K562 (cell line): Measurements from ENCODE around the gene CLEC3A. TPM values are rescaled to one million over a fixed set of nuclear protein-coding genes. Genes with fewer than 3 reads are reported as not detected.

Experiments
- ATAC-seq: fragments of 200-7000 bp; cut with Tn5 transposase; 3 replicates; pipeline ENCODE4 v1.9.1; 2020; ENCODE audit warnings: moderate library complexity
- BruUV-seq: library from RNA; stranded (reverse); fragments of 400-500 nt; replicated peaks from 2 replicates; lab custom pipeline; 2021; lab: Mats Ljungman, UMichigan
- CTCF ChIA-PET: fragments of 300-600 bp; formaldehyde crosslinking; extraction: SDS; loops from one replicate; lab custom pipeline; 2021; ENCODE audit warnings: low intra/inter-chr PET ratio; lab: Yijun Ruan, JAX
- POLR2A ChIA-PET: fragments of 300-600, 350-650 bp; sonication (Branson Sonifier 250); formaldehyde crosslinking; extraction: SDS; loops from one replicate; lab custom pipeline; 2021; ENCODE audit warnings: antibody characterized with exemption, inconsistent platforms; lab: Yijun Ruan, JAX
- DNase-seq, 4 experiments: peaks; one replicate each; pipeline versions ENCODE4 v3.0.0 to v3.0.0-alpha.2; 2011 to 2018; ENCODE audit warnings: low spot score in 3 of 4, mixed read lengths in 3 of 4; ENCODE audit errors: extremely low read depth in 1 of 4
- FAIRE-seq: peaks from 2 replicates; lab custom pipeline; 2011; peaks lifted over from hg19 to GRCh38; lab: Jason Lieb, UNC
- H2AFZ ChIP-seq: 2 replicates; pipeline ENCODE4 v1.6.0; 2011; ENCODE audit warnings: low read depth, low read length, control low read depth, inconsistent platforms
- H3K27ac ChIP-seq: fragments of 200-600 bp; 3 replicates; pipeline ENCODE4 v1.8.0; 2011; ENCODE audit warnings: low read depth, mild to moderate bottlenecking, control low read depth, inconsistent platforms, low read length, moderate library complexity, mixed read lengths; ENCODE audit errors: extremely low read depth
- H3K27me3 ChIP-seq, 2 experiments: fragments of 300-600 bp in 1 of 2; 2 replicates in 1 of 2; 3 replicates in 1 of 2; pipeline versions ENCODE4 v1.6.0 to v1.8.0; 2011; ENCODE audit warnings: inconsistent platforms in 2 of 2, low read length in 2 of 2, mild to moderate bottlenecking in 1 of 2, mixed read lengths in 1 of 2, moderate library complexity in 1 of 2; ENCODE audit not compliant: control insufficient read depth in 2 of 2, insufficient read depth in 2 of 2
- H3K36me3 ChIP-seq: fragments of 300-600 bp; 3 replicates; pipeline ENCODE4 v1.8.0; 2011; ENCODE audit warnings: mild to moderate bottlenecking, low read length, inconsistent platforms; ENCODE audit not compliant: control insufficient read depth, insufficient read depth
- H3K4me1 ChIP-seq, 2 experiments: fragments of 200-600 bp in 1 of 2; replicated peaks in 1 of 2; 2 replicates in 1 of 2; 3 replicates in 1 of 2; pipeline versions ENCODE4 v1.5.1 to v1.8.0; 2011; ENCODE audit warnings: inconsistent platforms in 2 of 2, low read length in 2 of 2, mild to moderate bottlenecking in 1 of 2, mixed read lengths in 1 of 2, moderate library complexity in 1 of 2; ENCODE audit not compliant: control insufficient read depth in 2 of 2, insufficient read depth in 2 of 2
- H3K4me2 ChIP-seq: 2 replicates; pipeline ENCODE4 v1.6.1; 2011; ENCODE audit warnings: low read length, control low read depth, inconsistent platforms, mixed read lengths; ENCODE audit not compliant: insufficient read depth
- H3K4me3 ChIP-seq: fragments of 200-600 bp; sonication (generic), shearing (Covaris generic); 2 replicates; pipeline ENCODE4 v1.5.1; 2016; ENCODE audit warnings: control low read depth, inconsistent platforms
- H3K79me2 ChIP-seq: fragments of 200-600 bp; 3 replicates; pipeline ENCODE4 v1.8.0; 2011; ENCODE audit warnings: low read length, inconsistent platforms; ENCODE audit not compliant: control insufficient read depth, insufficient read depth
- H3K9ac ChIP-seq, 2 experiments: 2 replicates each; pipeline versions ENCODE4 v1.6.0 to v1.6.1; 2011; ENCODE audit warnings: low read depth in 2 of 2, low read length in 2 of 2, control low read depth in 1 of 2, inconsistent platforms in 1 of 2, mild to moderate bottlenecking in 1 of 2, mixed read lengths in 1 of 2; ENCODE audit not compliant: insufficient read depth in 1 of 2
- H3K9me1 ChIP-seq: one replicate; pipeline ENCODE4 v1.6.0; 2011; ENCODE audit warnings: inconsistent platforms, mild to moderate bottlenecking, low read length, moderate library complexity; ENCODE audit not compliant: control insufficient read depth, insufficient read depth
- H3K9me3 ChIP-seq: replicated peaks from 2 replicates; pipeline ENCODE4 v1.5.1; 2011; ENCODE audit warnings: low read depth, low read length, inconsistent platforms; ENCODE audit not compliant: control insufficient read depth, insufficient read depth
- H4K20me1 ChIP-seq: replicated peaks from 2 replicates; pipeline ENCODE4 v1.6.1; 2011; ENCODE audit warnings: low read length, inconsistent platforms, mixed read lengths; ENCODE audit not compliant: control insufficient read depth, insufficient read depth
- ARID2 ChIP-seq: fragments of 450-650 bp; IDR thresholded peaks from 2 replicates; pipeline ENCODE4 v1.6.1; 2017; ENCODE audit warnings: antibody characterized with exemption, mild to moderate bottlenecking
- BMI1 ChIP-seq: fragments of 150-350 bp; IDR thresholded peaks from 2 replicates; pipeline ENCODE4 v1.6.1; 2014; ENCODE audit warnings: low read length
- CBFA2T3 ChIP-seq: fragments of 450-650 bp; IDR thresholded peaks from 2 replicates; pipeline ENCODE4 v1.6.1; 2017
- CCAR2 ChIP-seq: fragments of 200-400 bp; formaldehyde crosslinking; IDR thresholded peaks from 2 replicates; pipeline ENCODE4 v1.6.1; 2017; ENCODE audit warnings: mild to moderate bottlenecking, low read depth, low read length
- DNMT1 ChIP-seq: fragments of 450-650 bp; IDR thresholded peaks from 2 replicates; pipeline ENCODE4 v1.6.1; 2016; ENCODE audit warnings: antibody characterized with exemption, mild to moderate bottlenecking
- KDM1A ChIP-seq, 2 experiments: fragments of 450-650 bp; IDR thresholded peaks; 2 replicates each; pipeline ENCODE4 v1.6.1; 2016; ENCODE audit warnings: mild to moderate bottlenecking in 2 of 2
- NFE2L1 ChIP-seq: fragments of 450-650 bp; IDR thresholded peaks from 2 replicates; pipeline ENCODE4 v1.6.1; 2016; ENCODE audit warnings: missing genetic modification characterization, low read depth, mild to moderate bottlenecking, missing compliant biosample characterization, moderate library complexity, borderline replicate concordance
- POLR3A ChIP-seq: IDR thresholded peaks from 2 replicates; pipeline ENCODE4 v1.6.1; 2011; ENCODE audit warnings: borderline replicate concordance, mild to moderate bottlenecking, moderate library complexity; ENCODE audit not compliant: insufficient read length, insufficient read depth; ENCODE audit errors: extremely low read depth
- SREBF1 ChIP-seq: fragments of 150-350 bp; IDR thresholded peaks from 2 replicates; pipeline ENCODE4 v1.6.1; 2014; ENCODE audit warnings: antibody characterized with exemption, low read depth, low read length, borderline replicate concordance
- TBL1XR1 ChIP-seq, 2 experiments: IDR thresholded peaks; 2 replicates each; pipeline ENCODE4 v1.6.1; 2012; ENCODE audit warnings: improper control_type of control experiment in 2 of 2, low read length in 2 of 2, mild to moderate bottlenecking in 1 of 2
- TCF7 ChIP-seq: sonication (generic); IDR thresholded peaks from 2 replicates; pipeline ENCODE4 v1.6.1; 2016; ENCODE audit warnings: antibody characterized with exemption, borderline replicate concordance
- TCFL5 ChIP-seq: fragments of 250-450 bp; sonication (Bioruptor Pico); conservative IDR thresholded peaks from 2 replicates; pipeline ENCODE4 v1.6.1; 2021; ENCODE audit warnings: mild to moderate bottlenecking, moderate library complexity, matching md5 sums
- THRAP3 ChIP-seq: fragments of 450-650 bp; IDR thresholded peaks from 2 replicates; pipeline ENCODE4 v1.6.1; 2016; ENCODE audit warnings: mild to moderate bottlenecking, inconsistent platforms, borderline replicate concordance
- ZNF124 ChIP-seq: sonication (generic); formaldehyde crosslinking; IDR thresholded peaks from 2 replicates; pipeline ENCODE4 v1.8.1; 2022; ENCODE audit warnings: missing genetic modification reagents
- ZNF253 ChIP-seq: fragments of 250-450 bp; sonication (Bioruptor Pico); conservative IDR thresholded peaks from 2 replicates; pipeline ENCODE4 v1.6.1; 2021; ENCODE audit warnings: mild to moderate bottlenecking
- WGBS: fragments of 100-300 bp; shearing (Covaris generic); methylation state at CpG from one replicate; pipeline ENCODE4 v1.1.6; 2016; ENCODE audit warnings: low coverage, mixed read lengths; ENCODE audit not compliant: insufficient coverage; ENCODE audit errors: missing lambda C conversion rate; 5-methylcytosine and 5-hydroxymethylcytosine counted together
- in situ Hi-C: fragments of 300-500 bp; cut with MboI; formaldehyde crosslinking; loops from 4 replicates; pipeline ENCODE4 v1.15.0; 2018; ENCODE audit warnings: inconsistent platforms, mixed read lengths
- intact Hi-C: fragments of 100-400 bp; cut with micrococcal nuclease; formaldehyde crosslinking; loops from 2 replicates; pipeline ENCODE4 v1.14.2; 2022
- polyA plus RNA-seq, 8 experiments: library from polyadenylated mRNA; depleted of rRNA in 4 of 8; stranded (reverse) in 5 of 8; unstranded in 3 of 8; fragments of >200 nt; fragmentation: Nextera tagmentation in 2 of 8; fragmentation: Illumina TruSeq in 1 of 8; extraction: Ambion mirVana in 2 of 8; extraction: Trizol in 1 of 8; gene quantifications; 2 replicates each; pipeline versions ENCODE4 v1.2.1 to v1.2.3, GENCODE V29; 2011 to 2014; ENCODE audit warnings: inconsistent platforms in 1 of 8, missing spikeins in 1 of 8
- total RNA-seq, 7 experiments: library from RNA; depleted of rRNA in 6 of 7; stranded (reverse); fragments of >200 nt in 6 of 7; fragmentation: Illumina TruSeq in 2 of 7; extraction: Trizol in 2 of 7; gene quantifications; 2 replicates each; pipeline versions ENCODE4 v1.2.1 to v1.2.3, GENCODE V29; 2011 to 2021; ENCODE audit warnings: low replicate concordance in 1 of 7
- TF ChIP-seq, protein P1 (sequence below), 3 experiments: fragments of 200-800 bp in 1 of 3; sonication (Bioruptor generic) in 1 of 3; sonication (generic) in 1 of 3; formaldehyde crosslinking in 1 of 3; IDR thresholded peaks; 2 replicates each; pipeline versions ENCODE4 v1.6.1 to v1.8.0; 2016 to 2022; ENCODE audit warnings: mild to moderate bottlenecking in 2 of 3, missing compliant biosample characterization in 2 of 3, missing genetic modification characterization in 2 of 3, missing genetic modification reagents in 1 of 3
- TF ChIP-seq, protein P2 (sequence below): fragments of 150-350 bp; conservative IDR thresholded peaks from 2 replicates; pipeline ENCODE4 v1.6.1; 2014; ENCODE audit warnings: low read length

Gene CLEC3A
- total and polyA plus RNA-seq, 9 of the 15 experiments (the other 6 are each of a cell fraction or from before 2014, with no cell fraction given): not detected

DNA sequence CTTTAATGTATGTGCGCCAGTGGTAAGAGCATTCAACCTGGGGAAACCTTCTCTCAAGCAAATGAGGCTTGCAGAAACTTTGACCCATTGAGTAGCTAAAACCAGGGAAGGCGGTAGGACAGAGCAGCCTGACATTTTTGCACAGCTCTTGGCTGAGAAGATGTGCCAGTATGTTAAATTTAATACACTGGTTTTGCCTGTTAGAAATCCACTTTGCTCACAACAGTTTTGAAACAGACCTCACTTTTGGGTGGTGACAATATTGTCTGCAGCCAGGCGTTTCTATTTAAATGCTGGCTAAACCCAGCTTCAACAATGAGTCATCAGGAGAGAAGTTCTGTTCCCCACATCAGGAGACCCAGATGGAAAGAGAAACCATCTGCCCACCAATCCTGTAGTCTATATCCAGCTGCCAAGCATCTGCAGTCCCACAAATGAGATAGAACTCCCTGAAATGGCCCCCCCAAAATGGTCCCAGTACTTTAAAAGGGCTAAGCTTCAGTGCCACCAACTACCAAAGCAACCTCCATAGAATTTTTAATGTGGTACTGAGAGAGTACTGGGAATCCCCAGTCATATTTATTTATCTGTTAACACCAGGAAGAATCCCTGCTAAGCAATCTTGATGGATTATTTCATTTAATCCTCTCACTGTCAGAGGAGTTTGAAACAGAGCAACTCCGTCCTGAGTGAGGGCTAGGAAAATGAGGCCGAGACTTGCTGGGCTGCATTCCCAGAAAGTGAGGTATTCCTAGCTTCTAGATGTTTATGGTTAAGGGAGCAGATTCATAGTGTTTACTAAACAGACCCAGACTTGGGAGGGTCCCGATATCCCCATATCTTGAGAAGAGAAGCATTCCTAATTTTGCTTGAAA lies 29.0 kb upstream of the CLEC3A start:
- no TSS peak for BruUV-seq
- in situ Hi-C loops: no loop called here
- 1% methylated on average over 6 of the region's 6 CpGs for WGBS
- H3K27ac ChIP-seq: no peak overlapping the region
- no peak for FAIRE-seq
- H3K9ac ChIP-seq: no peak overlapping the region
- ChIA-PET CTCF (no interaction called here), POLR2A (no interaction called here)
- H3K4me1 ChIP-seq: no peaks in the 10 kb centered on the region
- H3K79me2 ChIP-seq: no peaks in the 10 kb centered on the region
- no peaks in the 10 kb centered on the region for H3K36me3 ChIP-seq
- DNase-seq: no peak
- intact Hi-C loops: no loop called here
- no peak overlapping the region for H2AFZ ChIP-seq
- no peak overlapping the region for H3K4me2 ChIP-seq
- H3K27me3 ChIP-seq: no peaks in the 10 kb centered on the region
- H3K4me3 ChIP-seq: no peak overlapping the region
- no peaks in the 10 kb centered on the region for H3K9me1 ChIP-seq
- TF ChIP-seq NFE2L1 (tag) (no peak), CCAR2 (no peak), TBL1XR1 (IDR thresholded peaks at IDR 0.05; ENCODE audit: low read length in 2 of 2) (no peak), SREBF1 (no peak), BMI1 (no peak), THRAP3 (no peak), CBFA2T3 (no peak), POLR3A (no peak), ZNF124 (CRISPR knock-in tag) (no peak), DNMT1 (no peak), TCF7 (no peak), KDM1A (IDR thresholded peaks at IDR 0.05) (no peak), TCFL5 (CRISPR knock-in tag) (no peak), ARID2 (no peak), ZNF253 (no peak)
- TF ChIP-seq, protein P1, sequence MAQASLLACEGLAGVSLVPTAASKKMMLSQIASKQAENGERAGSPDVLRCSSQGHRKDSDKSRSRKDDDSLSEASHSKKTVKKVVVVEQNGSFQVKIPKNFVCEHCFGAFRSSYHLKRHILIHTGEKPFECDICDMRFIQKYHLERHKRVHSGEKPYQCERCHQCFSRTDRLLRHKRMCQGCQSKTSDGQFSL (CRISPR knock-in tag; IDR thresholded peaks at IDR 0.05): no peak
- TF ChIP-seq, protein P1 (tag; IDR thresholded peaks at IDR 0.05): no peak
- TF ChIP-seq, protein P2, sequence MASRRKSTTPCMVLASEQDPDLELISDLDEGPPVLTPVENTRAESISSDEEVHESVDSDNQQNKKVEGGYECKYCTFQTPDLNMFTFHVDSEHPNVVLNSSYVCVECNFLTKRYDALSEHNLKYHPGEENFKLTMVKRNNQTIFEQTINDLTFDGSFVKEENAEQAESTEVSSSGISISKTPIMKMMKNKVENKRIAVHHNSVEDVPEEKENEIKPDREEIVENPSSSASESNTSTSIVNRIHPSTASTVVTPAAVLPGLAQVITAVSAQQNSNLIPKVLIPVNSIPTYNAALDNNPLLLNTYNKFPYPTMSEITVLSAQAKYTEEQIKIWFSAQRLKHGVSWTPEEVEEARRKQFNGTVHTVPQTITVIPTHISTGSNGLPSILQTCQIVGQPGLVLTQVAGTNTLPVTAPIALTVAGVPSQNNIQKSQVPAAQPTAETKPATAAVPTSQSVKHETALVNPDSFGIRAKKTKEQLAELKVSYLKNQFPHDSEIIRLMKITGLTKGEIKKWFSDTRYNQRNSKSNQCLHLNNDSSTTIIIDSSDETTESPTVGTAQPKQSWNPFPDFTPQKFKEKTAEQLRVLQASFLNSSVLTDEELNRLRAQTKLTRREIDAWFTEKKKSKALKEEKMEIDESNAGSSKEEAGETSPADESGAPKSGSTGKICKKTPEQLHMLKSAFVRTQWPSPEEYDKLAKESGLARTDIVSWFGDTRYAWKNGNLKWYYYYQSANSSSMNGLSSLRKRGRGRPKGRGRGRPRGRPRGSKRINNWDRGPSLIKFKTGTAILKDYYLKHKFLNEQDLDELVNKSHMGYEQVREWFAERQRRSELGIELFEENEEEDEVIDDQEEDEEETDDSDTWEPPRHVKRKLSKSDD: no peak
- no peak for ATAC-seq
- H4K20me1 ChIP-seq: no peaks in the 10 kb centered on the region
- no peaks in the 10 kb centered on the region for H3K9me3 ChIP-seq
